Upper lobe of left lung (tissue), 4 donors: ENCODE data around the gene DNAI7.

Experiments used
- CTCF ChIP-seq, 6 experiments: fragments of 450-650 bp in 4 of 6; fragments of 200-600 bp in 2 of 6; sonication (generic) in 2 of 6; IDR thresholded peaks; one replicate each; pipeline ENCODE4 v1.5.1; 2016 to 2019; ENCODE audit warnings: antibody characterized with exemption in 6 of 6
- EP300 ChIP-seq, 4 donors: sonication (generic); formaldehyde crosslinking; IDR thresholded peaks; one replicate each; pipeline ENCODE4 v1.5.1; 2017; ENCODE audit warnings: antibody characterized with exemption in 4 of 4, control low read depth in 2 of 4
- POLR2A ChIP-seq, 4 donors: fragments of 450-650 bp; IDR thresholded peaks; one replicate each; pipeline ENCODE4 v1.5.1; 2016 to 2017; ENCODE audit warnings: antibody characterized with exemption in 4 of 4, mild to moderate bottlenecking in 2 of 4
- POLR2AphosphoS5 ChIP-seq, 2 donors: sonication (generic); formaldehyde crosslinking; IDR thresholded peaks; one replicate each; pipeline ENCODE4 v1.5.1; 2017; ENCODE audit warnings: antibody characterized with exemption in 2 of 2

DNA sequence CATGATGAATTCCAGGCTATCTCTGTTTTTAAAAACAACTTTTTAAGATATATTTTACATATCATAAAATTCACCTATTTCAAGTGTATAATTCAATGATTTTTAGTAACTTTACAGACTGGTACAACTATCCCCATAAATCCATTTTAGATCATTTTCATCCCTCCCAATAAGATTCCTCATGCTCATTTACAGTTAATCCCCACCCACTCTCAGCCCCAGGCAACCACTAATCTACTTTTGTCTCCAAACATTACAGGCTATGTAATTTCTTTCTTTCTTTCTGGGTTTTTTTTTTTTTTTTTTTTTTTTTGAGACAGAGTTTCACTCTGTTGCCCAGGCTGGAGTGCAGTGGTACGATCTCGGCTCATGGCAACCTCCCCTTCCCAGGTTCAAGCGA, 81.3 kb downstream of the DNAI7 start:
- TF ChIP-seq CTCF (IDR thresholded peaks at IDR 0.05), result no peak
- TF ChIP-seq EP300 (IDR thresholded peaks at IDR 0.05), result no peak
- no peak for TF ChIP-seq POLR2A (IDR thresholded peaks at IDR 0.05)
- no peak for TF ChIP-seq POLR2AphosphoS5 (IDR thresholded peaks at IDR 0.05)
